OCI-LY1 (cell line): Measurements from ENCODE around the gene TSEN15.

Experiments used
- EZH2 ChIP-seq: fragments of 200-600 bp; sonication (generic), shearing (Covaris generic); IDR thresholded peaks from 2 replicates; pipeline ENCODE4 v1.8.0; 2017; ENCODE audit warnings: borderline replicate concordance, mixed run types, mild to moderate bottlenecking, antibody characterized with exemption, low read length, moderate library complexity, mixed read lengths
- TF ChIP-seq, protein P1 (sequence below): fragments of 200-600 bp; sonication (generic), shearing (Covaris generic); IDR thresholded peaks from 2 replicates; pipeline ENCODE4 v1.5.1; 2017; ENCODE audit warnings: mild to moderate bottlenecking, antibody characterized with exemption, low read length, moderate library complexity, mixed read lengths

DNA sequence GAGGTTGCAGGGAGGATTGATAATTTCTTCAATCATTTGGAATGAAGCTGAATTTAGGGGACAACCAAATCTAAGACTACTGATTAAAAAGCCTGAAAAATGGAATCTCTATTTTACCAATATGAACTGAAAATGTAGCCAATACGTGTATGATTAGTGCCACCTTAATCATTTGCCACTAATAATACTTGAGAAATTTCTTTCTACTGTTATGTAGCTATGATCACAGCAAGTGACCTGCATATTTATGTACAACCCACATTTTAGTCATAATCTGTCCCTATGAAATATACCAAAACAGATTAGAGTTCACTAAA lies 20.5 kb upstream of the TSEN15 start:
- TF ChIP-seq, protein P1, sequence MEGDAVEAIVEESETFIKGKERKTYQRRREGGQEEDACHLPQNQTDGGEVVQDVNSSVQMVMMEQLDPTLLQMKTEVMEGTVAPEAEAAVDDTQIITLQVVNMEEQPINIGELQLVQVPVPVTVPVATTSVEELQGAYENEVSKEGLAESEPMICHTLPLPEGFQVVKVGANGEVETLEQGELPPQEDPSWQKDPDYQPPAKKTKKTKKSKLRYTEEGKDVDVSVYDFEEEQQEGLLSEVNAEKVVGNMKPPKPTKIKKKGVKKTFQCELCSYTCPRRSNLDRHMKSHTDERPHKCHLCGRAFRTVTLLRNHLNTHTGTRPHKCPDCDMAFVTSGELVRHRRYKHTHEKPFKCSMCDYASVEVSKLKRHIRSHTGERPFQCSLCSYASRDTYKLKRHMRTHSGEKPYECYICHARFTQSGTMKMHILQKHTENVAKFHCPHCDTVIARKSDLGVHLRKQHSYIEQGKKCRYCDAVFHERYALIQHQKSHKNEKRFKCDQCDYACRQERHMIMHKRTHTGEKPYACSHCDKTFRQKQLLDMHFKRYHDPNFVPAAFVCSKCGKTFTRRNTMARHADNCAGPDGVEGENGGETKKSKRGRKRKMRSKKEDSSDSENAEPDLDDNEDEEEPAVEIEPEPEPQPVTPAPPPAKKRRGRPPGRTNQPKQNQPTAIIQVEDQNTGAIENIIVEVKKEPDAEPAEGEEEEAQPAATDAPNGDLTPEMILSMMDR: no peak
- TF ChIP-seq EZH2: no peak
